SK-N-SH treated with all-trans-retinoic acid at 6 μM for 48 hours (cell line): ENCODE measurements around the gene ZBTB4.
"Not testable (repeated sequence)": the region's sequence is repeated elsewhere in the genome, so short reads cannot be mapped to it uniquely, and the experiment has no call there.

Experiments used
- ARNTL ChIP-seq: fragments of 450-650 bp; formaldehyde crosslinking; IDR thresholded peaks from 2 replicates; pipeline ENCODE4 v1.5.0; 2020; ENCODE audit warnings: low read depth, mild to moderate bottlenecking, moderate library complexity, borderline replicate concordance
- RARB ChIP-seq: fragments of 250-450 bp; sonication (Bioruptor Pico); IDR thresholded peaks from 2 replicates; pipeline ENCODE4 v1.8.0; 2021; ENCODE audit warnings: mild to moderate bottlenecking, moderate library complexity
- TCF4 ChIP-seq: fragments of 250-450 bp; sonication (Bioruptor Pico); IDR thresholded peaks from 2 replicates; pipeline ENCODE4 v1.8.0; 2021; ENCODE audit warnings: mild to moderate bottlenecking, moderate library complexity, borderline replicate concordance
- ZNF565 ChIP-seq: fragments of 450-650 bp; formaldehyde crosslinking; conservative IDR thresholded peaks from 2 replicates; pipeline ENCODE4 v1.5.0; 2020; ENCODE audit warnings: low read depth, mild to moderate bottlenecking, moderate library complexity

GRCh38 chr17:7470457-7470973, 8.9 kb downstream of the ZBTB4 start:
- TF ChIP-seq RARB; TCF4 (CRISPR knock-in tag); ZNF565 (CRISPR knock-in tag); ARNTL (CRISPR knock-in tag): not testable (repeated sequence)
